Right lobe of liver (tissue), 6 donors: ENCODE results near the gene NCKAP5L. TPM values are rescaled to one million over a fixed set of nuclear protein-coding genes. Genes with fewer than 3 reads are reported as not detected.
"Not testable (repeated sequence)": the region's sequence is repeated elsewhere in the genome, so short reads cannot be mapped to it uniquely, and the experiment has no call there.

Source experiments
- ATAC-seq, 4 donors: fragments of 200-7000 bp; cut with Tn5 transposase; one replicate each; pipeline ENCODE4 v1.9.1; 2020; ENCODE audit warnings: mild to moderate bottlenecking in 4 of 4, moderate library complexity in 4 of 4
- DNase-seq, 3 donors: peaks; one replicate each; pipeline ENCODE4 v3.0.0-alpha.2; 2020
- H3K27ac ChIP-seq, 3 donors: fragments of 200-600 bp; one replicate each; pipeline ENCODE4 v1.8.0; 2022
- H3K27me3 ChIP-seq, 2 donors: fragments of 200-600 bp; one replicate each; pipeline ENCODE4 v1.8.0; 2022
- H3K36me3 ChIP-seq, 4 donors: fragments of 200-600 bp; sonication (generic) in 1 of 4; one replicate each; pipeline versions ENCODE4 v1.5.1 to v1.8.0; 2017 to 2022; ENCODE audit warnings: control low read depth in 1 of 4
- H3K4me1 ChIP-seq, 4 donors: fragments of 200-600 bp; sonication (generic) in 1 of 4; one replicate each; pipeline versions ENCODE4 v1.5.1 to v1.8.0; 2017 to 2022; ENCODE audit warnings: control low read depth in 1 of 4
- H3K4me3 ChIP-seq, 3 donors: fragments of 200-600 bp; one replicate each; pipeline ENCODE4 v1.8.0; 2022
- H3K9me3 ChIP-seq, 4 donors: fragments of 200-600 bp; sonication (generic) in 1 of 4; one replicate each; pipeline versions ENCODE4 v1.5.1 to v1.8.0; 2017 to 2022; ENCODE audit warnings: control low read depth in 1 of 4
- CTCF ChIP-seq, 4 donors: fragments of 200-600 bp in 3 of 4; fragments of 450-650 bp in 1 of 4; IDR thresholded peaks; one replicate each; pipeline versions ENCODE4 v1.5.1 to v1.8.0; 2016 to 2022; ENCODE audit warnings: antibody characterized with exemption in 4 of 4, mild to moderate bottlenecking in 2 of 4
- POLR2A ChIP-seq: fragments of 450-650 bp; IDR thresholded peaks from one replicate; pipeline ENCODE4 v1.6.1; 2017; ENCODE audit warnings: antibody characterized with exemption, mild to moderate bottlenecking
- WGBS: methylation state at CpG from one replicate; pipeline ENCODE4 v1.1.6; 2018; ENCODE audit warnings: low coverage, low lambda C conversion rate; ENCODE audit not compliant: insufficient coverage; ENCODE audit errors: missing lambda C conversion rate; 5-methylcytosine and 5-hydroxymethylcytosine counted together
- intact Hi-C, 2 donors: fragments of 100-400 bp; cut with DNase I; formaldehyde crosslinking; loops; one replicate each; pipeline versions ENCODE4 v1.11.2 to v1.14.1; 2022
- total RNA-seq, 6 experiments: library from RNA; depleted of rRNA in 2 of 6; stranded (reverse); fragments of >200 nt in 2 of 6; fragmentation: NEBNext Ultra II Directional in 3 of 6; extraction: Animal tissue kit (Norgen Biotek cat#: 25700) in 3 of 6; gene quantifications; one replicate each; pipeline versions ENCODE4 v1.1.0 to v1.2.4, GENCODE V29; 2016 to 2023
- donor health status: DM: no; HTN: yes; CAD: no.
- donor health status: DM: no; HTN: no; CAD: no.
- donor health status: DM: no; HTN: no; CAD: no.
- donor health status: DM: no; HTN: yes; CAD: no.
- donor health status: DM: no; HTN: yes; CAD: no.

Gene NCKAP5L
- total RNA-seq, 6 experiments from 2014 or later = 7.0 to 8.8 (median 7.9) TPM

- WGBS = 56% methylated on average over 7 of the region's 13 CpGs
Measured at GRCh38 chr12:49865109-49865781, 37.0 kb upstream of the NCKAP5L start.

GRCh38 chr12:49864798-49865090 is 36.5 kb upstream of the NCKAP5L start:
- WGBS = 29% methylated on average over 1 of the region's 2 CpGs
- ATAC-seq = no peak
- intact Hi-C loops = no loop called here
- TF ChIP-seq POLR2A (no peak), CTCF (IDR thresholded peaks at IDR 0.05) (no peak)
- H3K9me3 ChIP-seq = no peaks in the 10 kb centered on the region
- no peak overlapping the region for H3K27ac ChIP-seq
- DNase-seq = no peak
- H3K27me3 ChIP-seq = no peaks in the 10 kb centered on the region
- H3K4me3 ChIP-seq = no peak overlapping the region
- H3K4me1 ChIP-seq = no peaks in the 10 kb centered on the region
- H3K36me3 ChIP-seq = no peaks in the 10 kb centered on the region

More at GRCh38 chr12:49865109-49865781, 37.0 kb upstream of the NCKAP5L start:
- Histone ChIP-seq H3K9me3 (no peaks in the 10 kb centered on the region), H3K4me3 (no peak overlapping the region), H3K27ac (no peak overlapping the region), H3K27me3 (no peaks in the 10 kb centered on the region), H3K36me3 (no peaks in the 10 kb centered on the region), H3K4me1 (no peaks in the 10 kb centered on the region)
- DNase-seq (no peak), ATAC-seq (no peak)
- TF ChIP-seq POLR2A (no peak), CTCF (IDR thresholded peaks at IDR 0.05) (no peak)
- intact Hi-C loops = no loop called here

GRCh38 chr12:49863946-49864797 is 36.0 kb upstream of the NCKAP5L start:
- intact Hi-C loops = no loop called here
- 75% methylated on average over 16 of the region's 17 CpGs for WGBS
- Histone ChIP-seq H3K36me3 (no peaks in the 10 kb centered on the region), H3K4me3 (no peak overlapping the region), H3K9me3 (no peaks in the 10 kb centered on the region), H3K27me3 (no peaks in the 10 kb centered on the region), H3K27ac (no peak overlapping the region), H3K4me1 (no peaks in the 10 kb centered on the region)
- TF ChIP-seq POLR2A = no peak
- no peak for TF ChIP-seq CTCF (IDR thresholded peaks at IDR 0.05)
- DNase-seq (no peak), ATAC-seq (no peak)

GRCh38 chr12:49860921-49861320 is 32.7 kb upstream of the NCKAP5L start:
- H3K27ac ChIP-seq, intact Hi-C loops, ATAC-seq, DNase-seq, H3K4me3 ChIP-seq, H3K27me3 ChIP-seq, H3K36me3 ChIP-seq, H3K9me3 ChIP-seq, H3K4me1 ChIP-seq: not testable (repeated sequence)
- WGBS = no CpG with 5 or more reads among the region's 31 CpGs

- intact Hi-C loops, H3K9me3 ChIP-seq, H3K27me3 ChIP-seq, H3K27ac ChIP-seq, H3K4me1 ChIP-seq, H3K4me3 ChIP-seq, DNase-seq, H3K36me3 ChIP-seq, ATAC-seq: not testable (repeated sequence)
- 81% methylated on average over 4 of the region's 4 CpGs for WGBS
Measured at GRCh38 chr12:49855890-49856289, 27.7 kb upstream of the NCKAP5L start.
